Spleen (tissue), 7 donors: ENCODE measurements around the gene KCNMB2.
"Not testable (repeated sequence)": the region's sequence is repeated elsewhere in the genome, so short reads cannot be mapped to it uniquely, and the experiment has no call there.

ENCODE experiments used
- CTCF ChIP-seq, 11 experiments: fragments of 200-600 bp in 7 of 11; fragments of 450-650 bp in 4 of 11; sonication (generic) in 4 of 11; IDR thresholded peaks in 8 of 11; conservative IDR thresholded peaks in 3 of 11; 1 replicate in 7 of 11; 2 replicates in 4 of 11; pipeline versions ENCODE4 v1.4.0 to v1.8.0; 2016 to 2021; ENCODE audit warnings: antibody characterized with exemption in 11 of 11, inconsistent platforms in 4 of 11, mild to moderate bottlenecking in 1 of 11
- POLR2A ChIP-seq, 3 donors: fragments of 450-650 bp; IDR thresholded peaks; one replicate each; pipeline ENCODE4 v1.5.1; 2017; ENCODE audit warnings: antibody characterized with exemption in 3 of 3, mild to moderate bottlenecking in 1 of 3
- POLR2AphosphoS5 ChIP-seq, 3 donors: sonication (generic); formaldehyde crosslinking; IDR thresholded peaks; one replicate each; pipeline ENCODE4 v1.5.1; 2017; ENCODE audit warnings: antibody characterized with exemption in 3 of 3
- donor health status: DM: no; HTN: no; CAD: no; lungs with moderate emphysema.
- donor health status: DM: no; HTN: no; CAD: no.
- donor health status: DM: no; HTN: no; CAD: no.

GRCh38 chr3:178745861-178746655 is 209.8 kb downstream of the KCNMB2 start:
- TF ChIP-seq CTCF (IDR thresholded peaks at IDR 0.05 in 8 of 11, conservative IDR thresholded peaks at IDR 0.05 in 3 of 11); POLR2A (IDR thresholded peaks at IDR 0.05); POLR2AphosphoS5 (IDR thresholded peaks at IDR 0.05): not testable (repeated sequence)
